Prostate gland (tissue), 2 donors: ENCODE results near the gene SELENOP.

Experiments used
- POLR2A ChIP-seq: fragments of 450-650 bp; IDR thresholded peaks from one replicate; pipeline ENCODE4 v1.6.1; 2016; ENCODE audit warnings: antibody characterized with exemption, mild to moderate bottlenecking
- TF ChIP-seq, protein P1 (sequence below), 4 experiments: fragments of 200-600 bp in 2 of 4; fragments of 450-650 bp in 2 of 4; sonication (generic) in 2 of 4; IDR thresholded peaks; 1 replicate in 3 of 4; 2 replicates in 1 of 4; pipeline ENCODE4 v1.5.1; 2016 to 2019; ENCODE audit warnings: antibody characterized with exemption in 4 of 4, mild to moderate bottlenecking in 2 of 4, moderate library complexity in 2 of 4

DNA sequence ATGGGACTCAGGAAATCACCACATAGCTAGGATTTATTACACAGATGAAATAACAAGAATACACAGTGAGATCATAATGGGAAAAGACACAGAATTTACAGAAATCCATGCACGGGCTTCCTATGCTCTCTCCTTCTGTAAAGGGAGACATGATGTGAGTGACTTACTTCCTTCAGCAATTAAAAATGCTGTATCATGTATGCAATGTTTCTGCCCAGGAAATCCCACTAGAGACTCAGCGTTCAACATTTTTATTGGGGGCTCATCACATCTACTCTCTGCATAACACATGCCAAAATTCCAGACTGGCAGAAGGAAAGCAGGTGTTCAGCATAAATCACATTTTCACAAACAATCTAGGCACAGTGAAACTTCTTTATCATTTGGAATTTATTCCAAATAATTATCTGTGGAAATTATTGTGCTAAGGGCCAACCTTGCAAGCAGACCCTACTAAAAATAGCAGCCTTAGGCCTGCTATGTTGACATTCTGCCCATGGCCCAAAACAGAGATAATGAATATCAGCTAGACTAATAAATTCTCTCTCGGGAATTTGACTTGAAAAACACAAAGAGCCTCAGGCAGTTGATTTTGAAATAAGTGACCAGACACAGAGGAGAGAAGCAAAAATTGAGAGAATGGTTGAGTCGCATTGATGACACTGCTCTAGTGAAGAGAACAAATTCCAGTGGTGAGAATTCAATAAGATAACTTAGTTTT lies 31.4 kb upstream of the SELENOP start:
- TF ChIP-seq, protein P1, sequence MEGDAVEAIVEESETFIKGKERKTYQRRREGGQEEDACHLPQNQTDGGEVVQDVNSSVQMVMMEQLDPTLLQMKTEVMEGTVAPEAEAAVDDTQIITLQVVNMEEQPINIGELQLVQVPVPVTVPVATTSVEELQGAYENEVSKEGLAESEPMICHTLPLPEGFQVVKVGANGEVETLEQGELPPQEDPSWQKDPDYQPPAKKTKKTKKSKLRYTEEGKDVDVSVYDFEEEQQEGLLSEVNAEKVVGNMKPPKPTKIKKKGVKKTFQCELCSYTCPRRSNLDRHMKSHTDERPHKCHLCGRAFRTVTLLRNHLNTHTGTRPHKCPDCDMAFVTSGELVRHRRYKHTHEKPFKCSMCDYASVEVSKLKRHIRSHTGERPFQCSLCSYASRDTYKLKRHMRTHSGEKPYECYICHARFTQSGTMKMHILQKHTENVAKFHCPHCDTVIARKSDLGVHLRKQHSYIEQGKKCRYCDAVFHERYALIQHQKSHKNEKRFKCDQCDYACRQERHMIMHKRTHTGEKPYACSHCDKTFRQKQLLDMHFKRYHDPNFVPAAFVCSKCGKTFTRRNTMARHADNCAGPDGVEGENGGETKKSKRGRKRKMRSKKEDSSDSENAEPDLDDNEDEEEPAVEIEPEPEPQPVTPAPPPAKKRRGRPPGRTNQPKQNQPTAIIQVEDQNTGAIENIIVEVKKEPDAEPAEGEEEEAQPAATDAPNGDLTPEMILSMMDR (IDR thresholded peaks at IDR 0.05), result no peak
- TF ChIP-seq POLR2A, result no peak
